Caco-2 (cell line): ENCODE results near the gene PCDHGA8. TPM values are rescaled to one million over a fixed set of nuclear protein-coding genes. Genes with fewer than 3 reads are reported as not detected.
"Not testable (repeated sequence)": the region's sequence is repeated elsewhere in the genome, so short reads cannot be mapped to it uniquely, and the experiment has no call there.

Source experiments
- BruUV-seq: library from RNA; stranded (reverse); fragments of 400-500 nt; replicated peaks from 2 replicates; lab custom pipeline; 2021; lab: Mats Ljungman, UMichigan
- CTCF ChIA-PET: fragments of 300-600 bp; sonication (Branson Sonifier 250); formaldehyde crosslinking; loops from one replicate; lab custom pipeline; 2022; ENCODE audit warnings: antibody characterized with exemption; lab: Charles Lee
- POLR2A ChIA-PET: fragments of 300-600 bp; sonication (Branson Sonifier 250); formaldehyde crosslinking; loops from one replicate; lab custom pipeline; 2022; ENCODE audit warnings: antibody characterized with exemption; lab: Charles Lee
- DNase-seq, 2 experiments: peaks; one replicate each; pipeline versions ENCODE4 v3.0.0 to v3.0.0-alpha.2; 2020 to 2022
- H3K27me3 ChIP-seq: replicated peaks from 2 replicates; pipeline ENCODE4 v1.6.0; 2011; ENCODE audit warnings: low read length; ENCODE audit not compliant: control insufficient read depth, insufficient read depth
- H3K36me3 ChIP-seq: 2 replicates; pipeline ENCODE4 v1.5.1; 2011; ENCODE audit warnings: low read length; ENCODE audit not compliant: control insufficient read depth, insufficient read depth
- H3K4me1 ChIP-seq: fragments of 250-450 bp; sonication (Bioruptor Pico); 2 replicates; pipeline ENCODE4 v1.5.1; 2020; ENCODE audit warnings: mild to moderate bottlenecking
- H3K4me3 ChIP-seq: 2 replicates; pipeline ENCODE4 v1.5.1; 2011; ENCODE audit warnings: low read depth, mild to moderate bottlenecking, control low read depth, low read length
- H3K9me3 ChIP-seq: fragments of 250-450 bp; sonication (Bioruptor Pico); 2 replicates; pipeline ENCODE4 v1.5.1; 2020; ENCODE audit warnings: mild to moderate bottlenecking, moderate library complexity
- H3K27ac Mint-ChIP-seq: one replicate; pipeline ENCODE4 v1.8.0; 2022; ENCODE audit warnings: mixed read lengths; ENCODE audit not compliant: unreplicated experiment
- H3K27me3 Mint-ChIP-seq: one replicate; pipeline ENCODE4 v1.8.0; 2022; ENCODE audit warnings: mixed read lengths; ENCODE audit not compliant: insufficient read depth, unreplicated experiment
- H3K36me3 Mint-ChIP-seq: one replicate; pipeline ENCODE4 v1.8.0; 2022; ENCODE audit warnings: mild to moderate bottlenecking, mixed read lengths; ENCODE audit not compliant: insufficient read depth, unreplicated experiment
- H3K4me1 Mint-ChIP-seq: one replicate; pipeline ENCODE4 v1.8.0; 2022; ENCODE audit warnings: low read depth, mixed read lengths; ENCODE audit not compliant: unreplicated experiment
- H3K4me3 Mint-ChIP-seq: one replicate; pipeline ENCODE4 v1.8.0; 2022; ENCODE audit warnings: mild to moderate bottlenecking, moderate library complexity, mixed read lengths; ENCODE audit not compliant: unreplicated experiment
- H3K9me3 Mint-ChIP-seq: one replicate; pipeline ENCODE4 v1.8.0; 2022; ENCODE audit warnings: mixed read lengths; ENCODE audit not compliant: unreplicated experiment
- CTCF ChIP-seq, 2 experiments: fragments of 200-600 bp in 1 of 2; IDR thresholded peaks; 1 replicate in 1 of 2; 2 replicates in 1 of 2; pipeline versions ENCODE4 v1.5.1 to v1.8.0; 2011 to 2022; ENCODE audit warnings: antibody characterized with exemption in 1 of 2, control low read depth in 1 of 2, inconsistent platforms in 1 of 2, low read depth in 1 of 2, low read length in 1 of 2, mild to moderate bottlenecking in 1 of 2, moderate library complexity in 1 of 2; ENCODE audit not compliant: insufficient read depth in 1 of 2, severe bottlenecking in 1 of 2, unreplicated experiment in 1 of 2
- intact Hi-C: fragments of 100-400 bp; cut with micrococcal nuclease; formaldehyde crosslinking; loops from one replicate; pipeline ENCODE4 v1.10.0; 2022; ENCODE audit not compliant: unreplicated experiment
- total RNA-seq: library from RNA; stranded (reverse); gene quantifications from 2 replicates; pipeline ENCODE4 v1.2.3, GENCODE V29; 2022

The PCDHGA8 gene
- total RNA-seq, 1 experiment from 2014 or later, result 0.18 TPM

GRCh38 chr5:141413540-141414069 lies 21.2 kb downstream of the PCDHGA8 start:
- Histone ChIP-seq H3K9me3 (peaks cover 11% of the 10 kb centered on the region), H3K36me3 (no peaks in the 10 kb centered on the region), H3K27me3 (no peaks in the 10 kb centered on the region), H3K4me3 (peak overlapping the region; percentile 49), H3K4me1 (no peaks in the 10 kb centered on the region)
- no peaks in the 10 kb centered on the region for H3K27me3 Mint-ChIP-seq
- no peaks in the 10 kb centered on the region for H3K4me1 Mint-ChIP-seq
- DNase-seq, result no peak
- BruUV-seq, result no TSS peak
- H3K9me3 Mint-ChIP-seq, result peaks cover 42% of the 10 kb centered on the region
- intact Hi-C loops, result loop anchor here (1.0 to 5.0 kb wide), 3 partner anchors 91 to 147 kb away; partner anchors contain the start of gene TAF7
- peak overlapping the region; percentile 86 for H3K4me3 Mint-ChIP-seq
- TF ChIP-seq CTCF (IDR thresholded peaks at IDR 0.05; ENCODE audit: insufficient read depth in 1 of 2, low read depth in 1 of 2, low read length in 1 of 2, severe bottlenecking in 1 of 2, unreplicated experiment in 1 of 2), result no peak
- CTCF ChIA-PET, result interaction anchor here (1.1 to 2.1 kb wide), 6 partner anchors 102 to 190 kb away, joined by 4 to 16 read pairs (median 6); partner anchors contain the start of gene PCDHB14
- peaks cover 14% of the 10 kb centered on the region for H3K36me3 Mint-ChIP-seq
- POLR2A ChIA-PET, result interaction anchor here (1.4 kb wide), 1 partner anchor 93 kb away, joined by 4 read pairs; the partner anchor contains the start of gene TAF7
- H3K27ac Mint-ChIP-seq, result no peak overlapping the region

GRCh38 chr5:141414548-141415274 lies 22.3 kb downstream of the PCDHGA8 start:
- Mint-ChIP-seq H3K9me3 (peaks cover 39% of the 10 kb centered on the region), H3K36me3 (peaks cover 23% of the 10 kb centered on the region)
- H3K27me3 ChIP-seq, POLR2A ChIA-PET, H3K27me3 Mint-ChIP-seq, H3K4me3 ChIP-seq, H3K4me3 Mint-ChIP-seq, BruUV-seq, CTCF ChIA-PET, H3K36me3 ChIP-seq, H3K4me1 Mint-ChIP-seq, H3K4me1 ChIP-seq, H3K27ac Mint-ChIP-seq, DNase-seq: not testable (repeated sequence)
- H3K9me3 ChIP-seq, result peaks cover 15% of the 10 kb centered on the region
- intact Hi-C loops, result loop anchor here (5.0 kb wide), 1 partner anchor 92 kb away; the partner anchor contains the start of gene TAF7

GRCh38 chr5:141415275-141415618 lies 22.8 kb downstream of the PCDHGA8 start:
- H3K27me3 Mint-ChIP-seq, H3K27ac Mint-ChIP-seq, CTCF ChIA-PET, H3K4me3 Mint-ChIP-seq, H3K4me1 Mint-ChIP-seq, POLR2A ChIA-PET, H3K27me3 ChIP-seq, intact Hi-C loops, BruUV-seq, DNase-seq, H3K36me3 ChIP-seq, H3K4me1 ChIP-seq, H3K4me3 ChIP-seq: not testable (repeated sequence)
- H3K9me3 ChIP-seq, result peaks cover 17% of the 10 kb centered on the region
- peaks cover 21% of the 10 kb centered on the region for H3K36me3 Mint-ChIP-seq
- H3K9me3 Mint-ChIP-seq, result peaks cover 35% of the 10 kb centered on the region

GRCh38 chr5:141417494-141418172 lies 25.2 kb downstream of the PCDHGA8 start, which contains the start of gene PCDHGB7:
Gene PCDHGB7 (plus strand): TSS chr5:141417677. CDS start chr5:141417860, 183 bp downstream.
- peaks cover 12% of the 10 kb centered on the region for H3K9me3 ChIP-seq
- H3K36me3 Mint-ChIP-seq, result peaks cover 27% of the 10 kb centered on the region
- BruUV-seq, result not testable (repeated sequence)

More at GRCh38 chr5:141417494-141418172, 25.2 kb downstream of the PCDHGA8 start, which contains the start of gene PCDHGB7:
- H3K27me3 ChIP-seq, DNase-seq, H3K36me3 ChIP-seq, H3K4me3 Mint-ChIP-seq, H3K4me3 ChIP-seq, intact Hi-C loops, POLR2A ChIA-PET, H3K4me1 ChIP-seq, H3K27me3 Mint-ChIP-seq, H3K27ac Mint-ChIP-seq, H3K4me1 Mint-ChIP-seq, CTCF ChIA-PET: not testable (repeated sequence)
- H3K9me3 Mint-ChIP-seq, result peaks cover 30% of the 10 kb centered on the region
